K562 (cell line): ENCODE results near the gene CAGE1. TPM values are rescaled to one million over a fixed set of nuclear protein-coding genes. Genes with fewer than 3 reads are reported as not detected.

Experiments used
- BRCA1 ChIP-seq, 2 experiments: fragments of 450-650 bp in 1 of 2; sonication (generic) in 1 of 2; formaldehyde crosslinking in 1 of 2; IDR thresholded peaks; 2 replicates each; pipeline versions ENCODE4 v1.5.0 to v1.6.1; 2017 to 2020; ENCODE audit warnings: mild to moderate bottlenecking in 1 of 2, missing genetic modification reagents in 1 of 2
- CBFA2T2 ChIP-seq: fragments of 450-650 bp; conservative IDR thresholded peaks from 2 replicates; pipeline ENCODE4 v1.6.1; 2017; ENCODE audit warnings: mild to moderate bottlenecking
- CXXC5 ChIP-seq: fragments of 250-450 bp; sonication (Bioruptor Pico); IDR thresholded peaks from 2 replicates; pipeline ENCODE4 v1.8.0; 2022; ENCODE audit warnings: inconsistent platforms, mild to moderate bottlenecking, moderate library complexity
- E2F6 ChIP-seq, 2 experiments: IDR thresholded peaks; 2 replicates each; pipeline ENCODE4 v1.6.1; 2011; ENCODE audit warnings: borderline replicate concordance in 1 of 2, control low read depth in 1 of 2, low read depth in 1 of 2, low read length in 1 of 2, mild to moderate bottlenecking in 1 of 2, mixed read lengths in 1 of 2, moderate library complexity in 1 of 2; ENCODE audit not compliant: insufficient read depth in 1 of 2, insufficient read length in 1 of 2, poor library complexity in 1 of 2, severe bottlenecking in 1 of 2; ENCODE audit errors: extremely low read depth in 1 of 2
- EGR1 ChIP-seq: fragments of 450-650 bp; conservative IDR thresholded peaks from 2 replicates; pipeline ENCODE4 v1.6.1; 2017; ENCODE audit warnings: mild to moderate bottlenecking
- EP400 ChIP-seq: fragments of 450-650 bp; IDR thresholded peaks from 2 replicates; pipeline ENCODE4 v1.6.1; 2017; ENCODE audit warnings: antibody characterized with exemption, mild to moderate bottlenecking, moderate library complexity
- GATA2 ChIP-seq: sonication (generic); formaldehyde crosslinking; IDR thresholded peaks from 2 replicates; pipeline ENCODE4 v1.4.0; 2020; ENCODE audit warnings: mild to moderate bottlenecking, missing genetic modification reagents
- PML ChIP-seq: IDR thresholded peaks from 2 replicates; pipeline ENCODE4 v1.6.1; 2012; ENCODE audit warnings: low read length, inconsistent platforms
- TARDBP ChIP-seq: fragments of 450-650 bp; IDR thresholded peaks from 2 replicates; pipeline ENCODE4 v1.6.1; 2016
- ZBTB33 ChIP-seq: sonication (generic); formaldehyde crosslinking; IDR thresholded peaks from 2 replicates; pipeline ENCODE4 v1.8.1; 2023; ENCODE audit warnings: mild to moderate bottlenecking, missing genetic modification reagents
- ZNF253 ChIP-seq: fragments of 250-450 bp; sonication (Bioruptor Pico); conservative IDR thresholded peaks from 2 replicates; pipeline ENCODE4 v1.6.1; 2021; ENCODE audit warnings: mild to moderate bottlenecking
- ZNF384 ChIP-seq: IDR thresholded peaks from 2 replicates; pipeline ENCODE4 v1.6.1; 2012; ENCODE audit warnings: low read depth, low read length, improper control_type of control experiment
- ZNF707 ChIP-seq: fragments of 250-450 bp; sonication (Bioruptor Pico); conservative IDR thresholded peaks from 2 replicates; pipeline ENCODE4 v1.8.0; 2022; ENCODE audit warnings: inconsistent platforms, mild to moderate bottlenecking, moderate library complexity
- polyA plus RNA-seq, 8 experiments: library from polyadenylated mRNA; depleted of rRNA in 4 of 8; stranded (reverse) in 5 of 8; unstranded in 3 of 8; fragments of >200 nt; fragmentation: Nextera tagmentation in 2 of 8; fragmentation: Illumina TruSeq in 1 of 8; extraction: Ambion mirVana in 2 of 8; extraction: Trizol in 1 of 8; gene quantifications; 2 replicates each; pipeline versions ENCODE4 v1.2.1 to v1.2.3, GENCODE V29; 2011 to 2014; ENCODE audit warnings: inconsistent platforms in 1 of 8, missing spikeins in 1 of 8
- total RNA-seq, 7 experiments: library from RNA; depleted of rRNA in 6 of 7; stranded (reverse); fragments of >200 nt in 6 of 7; fragmentation: Illumina TruSeq in 2 of 7; extraction: Trizol in 2 of 7; gene quantifications; 2 replicates each; pipeline versions ENCODE4 v1.2.1 to v1.2.3, GENCODE V29; 2011 to 2021; ENCODE audit warnings: low replicate concordance in 1 of 7
- TF ChIP-seq, protein P1 (sequence below): fragments of 450-650 bp; IDR thresholded peaks from 2 replicates; pipeline ENCODE4 v1.6.1; 2016; ENCODE audit warnings: mild to moderate bottlenecking
- TF ChIP-seq, protein P2 (sequence below): fragments of 450-650 bp; IDR thresholded peaks from 2 replicates; pipeline ENCODE4 v1.6.1; 2016; ENCODE audit warnings: low read depth, mild to moderate bottlenecking, moderate library complexity
- TF ChIP-seq, protein P3 (sequence below): fragments of 250-450 bp; sonication (Bioruptor Pico); IDR thresholded peaks from 2 replicates; pipeline ENCODE4 v1.8.0; 2022; ENCODE audit warnings: inconsistent platforms
- TF ChIP-seq, protein P4 (sequence below): sonication (generic); formaldehyde crosslinking; IDR thresholded peaks from 2 replicates; pipeline ENCODE4 v1.8.0; 2022; ENCODE audit warnings: mild to moderate bottlenecking, low read depth, missing genetic modification reagents

Gene CAGE1
- total and polyA plus RNA-seq, 9 of the 15 experiments (the other 6 are each of a cell fraction or from before 2014, with no cell fraction given): 0.13 to 0.33 (median 0.18) TPM; not detected in 4

DNA sequence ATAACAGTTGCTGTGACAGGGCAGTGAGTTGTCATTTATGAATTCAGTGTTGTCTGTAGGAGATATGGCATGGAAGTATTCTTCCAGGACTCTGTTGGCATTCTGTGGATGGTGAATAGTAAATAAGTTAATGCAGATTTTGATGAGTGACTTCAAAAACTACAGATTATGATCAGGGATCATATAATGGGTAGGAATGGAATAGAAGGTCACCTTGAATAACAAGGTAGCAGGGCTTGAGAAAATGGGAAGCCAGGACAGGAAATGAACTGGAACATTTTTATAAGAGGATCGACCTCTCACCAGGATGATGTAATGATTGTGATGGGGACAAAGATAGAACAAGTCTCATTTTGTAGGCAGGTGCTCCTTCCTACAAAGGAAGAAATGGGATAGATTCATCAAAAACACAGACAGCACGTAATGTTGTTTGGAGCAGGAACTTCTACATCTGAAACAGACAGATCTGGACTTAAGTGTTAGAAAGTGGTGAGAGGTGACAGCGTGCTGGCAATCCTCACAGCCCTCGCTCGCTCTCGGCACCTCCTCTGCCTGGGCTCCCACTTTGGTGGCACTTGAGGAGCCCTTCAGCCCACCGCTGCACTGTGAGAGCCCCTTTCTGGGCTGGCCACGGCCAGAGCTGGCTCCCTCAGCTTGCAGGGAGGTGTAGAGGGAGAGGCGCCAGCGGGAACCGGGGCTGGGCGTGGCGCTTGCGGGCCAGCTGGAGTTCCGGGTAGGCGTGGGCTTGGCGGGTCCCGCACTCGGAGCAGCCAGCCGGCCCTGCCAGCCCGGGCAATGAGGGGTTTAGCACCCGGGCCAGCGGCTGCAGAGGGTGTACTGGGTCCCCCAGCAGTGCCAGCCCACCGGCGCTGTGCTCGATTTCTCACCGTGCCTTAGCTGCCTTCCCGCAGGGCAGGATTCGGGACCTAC lies 45.7 kb downstream of the CAGE1 start (continued):
- TF ChIP-seq, protein P1, sequence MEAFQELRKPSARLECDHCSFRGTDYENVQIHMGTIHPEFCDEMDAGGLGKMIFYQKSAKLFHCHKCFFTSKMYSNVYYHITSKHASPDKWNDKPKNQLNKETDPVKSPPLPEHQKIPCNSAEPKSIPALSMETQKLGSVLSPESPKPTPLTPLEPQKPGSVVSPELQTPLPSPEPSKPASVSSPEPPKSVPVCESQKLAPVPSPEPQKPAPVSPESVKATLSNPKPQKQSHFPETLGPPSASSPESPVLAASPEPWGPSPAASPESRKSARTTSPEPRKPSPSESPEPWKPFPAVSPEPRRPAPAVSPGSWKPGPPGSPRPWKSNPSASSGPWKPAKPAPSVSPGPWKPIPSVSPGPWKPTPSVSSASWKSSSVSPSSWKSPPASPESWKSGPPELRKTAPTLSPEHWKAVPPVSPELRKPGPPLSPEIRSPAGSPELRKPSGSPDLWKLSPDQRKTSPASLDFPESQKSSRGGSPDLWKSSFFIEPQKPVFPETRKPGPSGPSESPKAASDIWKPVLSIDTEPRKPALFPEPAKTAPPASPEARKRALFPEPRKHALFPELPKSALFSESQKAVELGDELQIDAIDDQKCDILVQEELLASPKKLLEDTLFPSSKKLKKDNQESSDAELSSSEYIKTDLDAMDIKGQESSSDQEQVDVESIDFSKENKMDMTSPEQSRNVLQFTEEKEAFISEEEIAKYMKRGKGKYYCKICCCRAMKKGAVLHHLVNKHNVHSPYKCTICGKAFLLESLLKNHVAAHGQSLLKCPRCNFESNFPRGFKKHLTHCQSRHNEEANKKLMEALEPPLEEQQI: no peak
- TF ChIP-seq ZNF384 (no peak), ZNF253 (no peak), TARDBP (no peak), PML (no peak), CXXC5 (0 out of 2 replicates have a peak, but pooled peaks have one; percentile 15), EGR1 (no peak), ZNF707 (CRISPR knock-in tag) (no peak), BRCA1 (IDR thresholded peaks at IDR 0.05) (no peak), BRCA1 (CRISPR knock-in tag; IDR thresholded peaks at IDR 0.05) (no peak), EP400 (no peak), E2F6 (IDR thresholded peaks at IDR 0.05; ENCODE audit: borderline replicate concordance in 1 of 2, extremely low read depth in 1 of 2, insufficient read depth in 1 of 2, insufficient read length in 1 of 2, low read depth in 1 of 2, low read length in 1 of 2, poor library complexity in 1 of 2, severe bottlenecking in 1 of 2) (peak in 1 of 2 experiments; percentile 21), ZBTB33 (CRISPR knock-in tag) (peak; percentile 49; the same call in 1 of the 2 replicates), CBFA2T2 (no peak), GATA2 (CRISPR knock-in tag) (no peak)
- TF ChIP-seq, protein P2, sequence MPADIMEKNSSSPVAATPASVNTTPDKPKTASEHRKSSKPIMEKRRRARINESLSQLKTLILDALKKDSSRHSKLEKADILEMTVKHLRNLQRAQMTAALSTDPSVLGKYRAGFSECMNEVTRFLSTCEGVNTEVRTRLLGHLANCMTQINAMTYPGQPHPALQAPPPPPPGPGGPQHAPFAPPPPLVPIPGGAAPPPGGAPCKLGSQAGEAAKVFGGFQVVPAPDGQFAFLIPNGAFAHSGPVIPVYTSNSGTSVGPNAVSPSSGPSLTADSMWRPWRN: no peak
- TF ChIP-seq, protein P3, sequence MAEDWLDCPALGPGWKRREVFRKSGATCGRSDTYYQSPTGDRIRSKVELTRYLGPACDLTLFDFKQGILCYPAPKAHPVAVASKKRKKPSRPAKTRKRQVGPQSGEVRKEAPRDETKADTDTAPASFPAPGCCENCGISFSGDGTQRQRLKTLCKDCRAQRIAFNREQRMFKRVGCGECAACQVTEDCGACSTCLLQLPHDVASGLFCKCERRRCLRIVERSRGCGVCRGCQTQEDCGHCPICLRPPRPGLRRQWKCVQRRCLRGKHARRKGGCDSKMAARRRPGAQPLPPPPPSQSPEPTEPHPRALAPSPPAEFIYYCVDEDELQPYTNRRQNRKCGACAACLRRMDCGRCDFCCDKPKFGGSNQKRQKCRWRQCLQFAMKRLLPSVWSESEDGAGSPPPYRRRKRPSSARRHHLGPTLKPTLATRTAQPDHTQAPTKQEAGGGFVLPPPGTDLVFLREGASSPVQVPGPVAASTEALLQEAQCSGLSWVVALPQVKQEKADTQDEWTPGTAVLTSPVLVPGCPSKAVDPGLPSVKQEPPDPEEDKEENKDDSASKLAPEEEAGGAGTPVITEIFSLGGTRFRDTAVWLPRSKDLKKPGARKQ (CRISPR knock-in tag): no peak
- TF ChIP-seq, protein P4, sequence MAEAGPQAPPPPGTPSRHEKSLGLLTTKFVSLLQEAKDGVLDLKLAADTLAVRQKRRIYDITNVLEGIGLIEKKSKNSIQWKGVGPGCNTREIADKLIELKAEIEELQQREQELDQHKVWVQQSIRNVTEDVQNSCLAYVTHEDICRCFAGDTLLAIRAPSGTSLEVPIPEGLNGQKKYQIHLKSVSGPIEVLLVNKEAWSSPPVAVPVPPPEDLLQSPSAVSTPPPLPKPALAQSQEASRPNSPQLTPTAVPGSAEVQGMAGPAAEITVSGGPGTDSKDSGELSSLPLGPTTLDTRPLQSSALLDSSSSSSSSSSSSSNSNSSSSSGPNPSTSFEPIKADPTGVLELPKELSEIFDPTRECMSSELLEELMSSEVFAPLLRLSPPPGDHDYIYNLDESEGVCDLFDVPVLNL (CRISPR knock-in tag): no peak
